HG03139 (cell line): Measurements from ENCODE around the gene CDHR2.
"Not testable (repeated sequence)": the region's sequence is repeated elsewhere in the genome, so short reads cannot be mapped to it uniquely, and the experiment has no call there.

ENCODE experiments used
- ATAC-seq: cut with Tn5 transposase; IDR thresholded peaks from one replicate; pipeline ENCODE4 v1.9.1; 2021; ENCODE audit not compliant: unreplicated experiment

Gene CDHR2

DNA sequence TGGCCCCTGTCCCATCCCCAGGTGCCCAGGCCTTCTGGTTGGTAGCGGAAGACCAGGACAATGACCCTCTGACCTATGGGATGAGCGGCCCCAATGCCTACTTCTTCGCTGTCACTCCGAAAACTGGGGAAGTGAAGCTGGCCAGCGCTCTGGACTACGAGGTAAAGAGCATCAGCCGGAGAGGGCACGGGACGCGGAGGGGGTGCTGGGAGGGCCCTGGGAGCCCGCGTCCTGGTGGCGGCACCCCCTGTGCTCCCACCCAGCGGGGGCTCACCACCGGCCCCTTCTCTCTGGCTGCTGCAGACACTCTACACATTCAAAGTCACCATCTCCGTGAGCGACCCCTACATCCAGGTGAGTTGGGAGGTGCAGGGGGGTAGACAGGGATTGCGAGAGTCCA is 19.5 kb downstream of the CDHR2 start:
- no peak for ATAC-seq

DNA sequence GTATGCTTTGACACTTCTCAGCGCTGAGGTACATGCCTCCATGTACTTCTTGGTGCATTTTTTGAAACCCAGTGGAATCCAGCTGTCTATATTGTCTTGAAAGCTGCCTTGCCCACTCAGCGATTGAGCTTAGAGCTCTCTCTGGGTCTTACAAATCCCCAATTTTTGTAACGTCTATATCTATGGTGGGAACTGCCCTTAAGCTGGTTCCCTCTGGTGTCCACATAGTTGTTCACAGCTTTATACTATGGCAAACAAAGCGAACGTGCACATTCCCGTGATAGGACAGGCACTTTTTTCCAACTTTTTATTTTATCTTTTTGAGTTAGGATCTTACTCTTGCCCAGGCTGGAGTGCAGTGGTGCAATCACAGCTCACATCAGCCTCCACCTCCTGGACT is 20.9 kb downstream of the CDHR2 start:
- ATAC-seq, result no peak

DNA sequence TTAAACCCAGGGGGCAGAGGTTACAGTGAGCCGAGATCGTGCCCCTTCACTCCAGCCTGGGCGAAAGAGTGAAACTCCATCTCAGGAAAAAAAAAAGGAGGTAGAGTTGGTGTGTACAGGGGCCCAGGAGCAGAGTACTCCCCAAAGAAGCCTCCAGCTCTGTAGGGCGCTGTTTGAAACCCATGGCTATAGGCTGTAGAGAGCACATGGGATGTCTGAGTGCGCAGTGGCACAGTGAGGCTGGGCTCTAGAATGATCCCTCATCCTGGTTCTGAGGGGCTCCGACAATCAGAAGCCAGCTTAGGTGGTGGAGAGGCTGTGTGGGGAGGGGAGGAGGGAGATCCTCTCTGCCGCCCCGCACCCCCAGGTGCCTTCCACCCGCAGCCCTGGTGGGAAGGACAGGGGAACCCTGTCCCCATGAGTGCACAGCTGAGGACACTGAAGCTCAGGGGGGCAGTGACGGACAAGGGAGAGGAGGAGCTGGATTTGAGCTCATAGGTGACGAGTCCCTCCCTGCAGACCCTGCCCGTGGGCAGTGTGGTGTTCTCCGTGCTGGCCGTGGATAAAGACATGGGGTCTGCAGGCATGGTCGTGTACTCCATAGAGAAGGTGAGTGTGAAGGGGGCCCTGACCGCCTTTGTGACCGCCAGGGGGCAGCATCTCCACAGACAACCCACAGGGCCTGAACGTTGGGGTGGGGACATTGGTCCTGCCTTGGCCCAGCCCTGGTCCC is 24.6 kb downstream of the CDHR2 start:
- ATAC-seq, result no peak

DNA sequence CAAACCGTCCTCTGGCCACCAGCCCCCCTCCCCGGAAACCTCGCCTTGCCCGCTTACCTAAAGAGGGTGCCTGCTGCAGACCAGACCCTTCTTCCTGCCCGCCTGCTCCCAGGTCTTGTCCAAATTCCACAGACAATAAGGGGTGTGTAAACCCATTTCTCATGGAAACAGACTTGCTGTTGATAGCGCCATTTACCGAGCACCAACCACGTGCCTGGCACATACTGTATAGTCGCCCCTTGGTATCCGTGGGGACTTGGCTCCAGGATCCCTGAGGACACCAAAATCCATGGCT is 25.1 kb downstream of the CDHR2 start:
- ATAC-seq, result no peak

DNA sequence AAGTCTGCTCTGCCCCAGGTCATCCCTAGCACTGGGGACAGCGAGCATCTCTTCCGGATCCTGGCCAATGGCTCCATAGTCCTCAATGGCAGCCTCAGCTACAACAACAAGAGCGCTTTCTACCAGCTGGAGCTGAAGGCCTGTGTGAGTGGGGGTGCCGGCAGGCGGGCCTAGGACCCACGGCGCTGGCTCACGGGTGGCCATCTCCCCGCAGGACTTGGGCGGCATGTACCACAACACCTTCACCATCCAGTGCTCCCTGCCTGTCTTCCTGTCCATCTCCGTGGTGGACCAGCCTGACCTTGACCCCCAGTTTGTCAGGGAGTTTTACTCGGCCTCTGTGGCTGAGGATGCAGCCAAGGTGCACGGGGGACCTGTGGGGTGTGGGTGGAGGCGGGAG is 25.9 kb downstream of the CDHR2 start:
- ATAC-seq, result no peak

DNA sequence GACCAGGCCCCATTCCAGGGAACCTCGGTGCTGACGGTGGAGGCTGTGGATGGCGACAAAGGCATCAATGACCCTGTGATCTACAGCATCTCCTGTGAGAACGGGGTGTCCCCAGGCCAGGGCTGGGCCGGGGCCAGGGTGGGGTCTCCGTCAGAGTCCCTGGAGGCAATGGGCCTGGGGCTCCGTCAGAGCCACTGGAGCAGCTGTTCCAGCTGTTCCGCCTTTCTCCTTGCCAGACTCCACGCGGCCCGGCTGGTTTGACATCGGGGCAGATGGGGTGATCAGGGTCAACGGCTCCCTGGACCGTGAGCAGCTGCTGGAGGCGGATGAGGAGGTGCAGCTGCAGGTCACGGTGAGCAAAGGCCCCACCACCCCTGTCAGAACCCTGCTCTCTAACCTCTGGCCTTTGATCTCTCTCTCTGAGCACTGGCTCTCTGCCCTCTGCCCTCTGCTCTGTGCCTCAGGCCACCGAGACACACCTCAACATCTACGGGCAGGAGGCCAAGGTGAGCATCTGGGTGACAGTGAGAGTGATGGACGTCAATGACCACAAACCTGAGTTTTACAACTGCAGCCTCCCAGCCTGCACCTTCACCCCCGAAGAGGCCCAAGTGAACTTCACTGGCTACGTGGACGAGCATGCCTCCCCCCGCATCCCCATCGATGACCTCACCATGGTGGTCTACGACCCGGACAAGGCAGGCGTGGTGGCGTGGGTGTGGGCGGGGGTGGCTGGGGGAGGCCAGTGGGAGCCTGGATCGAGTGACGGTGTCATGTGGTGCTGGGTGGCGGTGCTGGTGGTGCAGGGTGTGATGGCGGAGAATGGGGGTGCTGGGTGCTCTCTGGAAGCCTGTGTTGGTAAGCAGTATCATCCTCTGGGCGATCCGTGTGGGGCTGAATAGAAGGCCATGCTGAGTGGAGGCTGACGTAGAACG is 26.6 kb downstream of the CDHR2 start:
- ATAC-seq, result no peak

DNA sequence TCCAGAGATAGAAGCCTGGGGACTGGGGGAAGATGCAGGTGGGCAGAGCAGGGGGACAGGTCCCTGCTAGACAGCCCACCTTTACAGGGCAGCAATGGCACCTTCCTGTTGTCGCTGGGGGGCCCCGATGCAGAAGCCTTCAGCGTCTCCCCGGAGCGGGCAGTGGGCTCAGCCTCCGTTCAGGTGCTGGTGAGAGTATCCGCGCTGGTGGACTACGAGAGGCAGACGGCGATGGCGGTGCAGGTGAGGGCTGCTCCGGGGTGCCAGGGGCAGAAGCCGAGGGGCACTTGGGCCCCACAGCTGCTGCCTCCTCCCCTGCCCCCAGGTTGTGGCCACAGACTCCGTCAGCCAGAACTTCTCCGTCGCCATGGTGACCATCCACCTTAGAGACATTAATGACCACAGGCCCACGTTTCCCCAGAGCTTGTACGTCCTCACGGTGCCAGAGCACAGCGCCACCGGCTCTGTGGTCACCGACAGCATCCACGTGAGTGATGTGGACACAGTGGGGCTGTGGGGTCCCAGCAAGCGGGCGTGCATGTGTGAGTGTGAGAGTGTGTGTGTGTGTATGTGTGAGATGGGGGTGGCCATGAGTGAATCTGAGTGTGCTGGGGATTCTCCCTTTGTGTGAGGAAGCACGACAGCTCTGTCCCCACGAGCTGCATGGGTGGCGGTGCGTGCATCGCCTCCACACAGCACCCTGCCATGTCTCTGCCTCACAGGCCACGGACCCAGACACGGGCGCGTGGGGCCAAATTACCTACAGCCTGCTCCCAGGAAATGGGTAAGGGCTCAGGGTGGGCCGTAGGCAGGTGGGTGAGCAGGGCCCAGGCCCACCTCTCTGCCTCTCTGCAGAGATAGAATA is 28.4 kb downstream of the CDHR2 start:
- ATAC-seq, result no peak

DNA sequence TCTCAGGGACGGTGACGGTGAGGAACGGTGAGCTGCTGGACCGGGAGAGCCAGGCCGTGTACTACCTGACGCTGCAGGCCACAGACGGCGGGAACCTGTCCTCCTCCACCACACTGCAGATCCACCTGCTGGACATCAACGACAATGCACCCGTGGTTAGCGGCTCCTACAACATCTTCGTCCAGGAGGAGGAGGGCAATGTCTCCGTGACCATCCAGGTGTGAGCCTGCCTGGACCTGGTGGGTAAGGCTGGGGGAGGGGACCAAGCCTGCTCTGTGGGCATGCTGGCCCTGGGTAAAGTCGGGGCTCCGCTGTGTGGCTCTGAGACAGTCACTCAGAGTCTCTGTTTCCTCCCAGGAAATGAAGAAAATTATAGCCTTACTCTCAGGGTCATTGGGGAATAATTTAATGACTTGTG is 29.3 kb downstream of the CDHR2 start:
- no peak for ATAC-seq

DNA sequence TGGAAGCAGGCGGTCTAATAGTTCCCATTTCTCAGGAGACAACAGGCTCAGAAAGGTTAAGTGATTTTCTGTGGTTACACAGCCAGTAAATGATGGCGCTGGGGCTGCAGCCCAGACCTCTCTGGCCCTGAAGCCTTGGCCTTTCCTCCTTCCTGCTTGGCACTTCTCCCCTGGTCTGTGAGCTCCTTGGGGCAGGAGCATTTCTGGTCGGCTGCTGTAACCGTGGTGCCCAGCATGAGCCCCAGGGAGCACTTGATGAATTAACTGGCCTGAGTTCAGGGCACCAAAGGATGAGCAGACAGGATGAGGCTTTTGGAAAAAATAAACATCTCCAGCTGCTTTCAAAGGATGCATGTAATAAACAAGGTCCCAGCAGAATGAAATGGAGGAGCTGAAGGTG is 30.2 kb downstream of the CDHR2 start:
- no peak for ATAC-seq

DNA sequence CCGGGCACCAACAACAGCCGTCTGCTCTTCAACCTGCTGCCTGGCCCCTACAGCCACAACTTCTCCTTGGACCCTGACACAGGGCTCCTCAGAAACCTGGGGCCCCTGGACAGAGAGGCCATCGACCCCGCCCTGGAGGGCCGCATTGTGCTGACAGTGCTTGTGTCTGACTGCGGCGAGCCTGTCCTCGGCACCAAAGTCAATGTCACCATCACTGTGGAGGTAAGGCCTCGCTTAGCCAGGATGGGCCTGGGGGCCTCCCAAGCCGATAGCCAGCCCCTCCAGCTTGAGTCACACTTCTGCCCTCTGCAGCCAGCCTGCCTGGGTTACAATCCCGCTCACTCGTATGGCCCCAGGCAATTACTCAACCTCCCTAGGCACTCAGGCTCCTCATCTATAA is 32.2 kb downstream of the CDHR2 start:
- no peak for ATAC-seq

DNA sequence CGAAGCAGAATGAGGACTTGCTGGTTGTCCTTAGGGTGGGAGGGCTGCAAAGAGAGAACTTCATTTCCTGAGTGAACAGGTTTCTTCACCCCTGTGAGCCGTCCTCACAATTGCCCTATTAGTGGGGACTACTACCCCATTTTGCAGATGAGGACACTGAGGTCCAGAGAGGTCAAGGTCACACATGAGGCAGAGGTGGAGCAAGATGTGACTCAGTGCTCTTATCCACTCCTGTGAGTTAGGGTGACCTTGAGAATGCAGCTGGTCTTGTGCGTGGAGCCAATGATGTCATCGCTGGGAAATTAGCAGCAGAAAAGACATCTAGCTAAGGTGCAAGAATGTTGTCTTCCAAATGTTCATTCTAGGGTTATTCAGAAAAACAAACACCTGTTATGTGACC is 33.9 kb downstream of the CDHR2 start:
- ATAC-seq, result no peak

DNA sequence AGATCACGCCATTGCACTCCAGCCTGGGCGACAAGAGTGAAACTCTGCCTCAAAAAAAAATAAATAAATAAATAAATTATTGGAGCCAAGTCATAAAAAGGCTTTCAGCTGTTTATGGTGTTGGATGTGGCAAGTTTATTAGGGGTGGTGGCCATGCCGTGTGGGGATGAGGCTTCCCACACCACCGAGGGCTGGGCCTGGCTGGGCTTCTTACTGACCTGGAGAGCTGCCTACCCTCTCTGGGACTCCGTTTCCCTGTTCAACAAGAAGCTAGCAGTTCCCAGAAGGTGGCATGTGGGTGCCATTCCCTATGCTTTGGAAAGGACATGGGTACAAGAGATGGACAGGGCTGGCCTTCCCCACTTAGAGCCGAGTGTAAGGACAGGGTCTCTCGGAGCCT is 38.3 kb downstream of the CDHR2 start:
- ATAC-seq, result no peak

DNA sequence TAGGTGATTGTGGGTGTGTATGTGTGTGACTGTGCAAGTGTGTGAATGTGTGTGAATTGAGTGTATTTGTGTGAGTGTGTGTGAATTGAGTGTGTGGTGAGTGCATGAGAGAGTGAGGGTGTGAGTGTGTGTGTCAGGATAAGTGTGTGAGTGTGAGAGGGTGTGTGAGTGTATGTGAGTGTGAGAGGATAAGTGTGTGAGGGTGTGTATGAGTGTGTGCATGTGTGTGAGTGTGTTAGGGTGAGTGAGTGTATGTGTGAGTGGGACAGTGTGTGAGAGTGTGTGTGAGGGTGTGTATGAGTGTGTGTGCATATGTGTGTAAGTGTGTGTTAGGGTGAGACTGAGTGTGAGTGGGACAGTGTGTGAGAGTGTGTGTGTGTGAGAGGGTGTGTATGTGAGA is 39.2 kb downstream of the CDHR2 start:
- no peak for ATAC-seq

DNA sequence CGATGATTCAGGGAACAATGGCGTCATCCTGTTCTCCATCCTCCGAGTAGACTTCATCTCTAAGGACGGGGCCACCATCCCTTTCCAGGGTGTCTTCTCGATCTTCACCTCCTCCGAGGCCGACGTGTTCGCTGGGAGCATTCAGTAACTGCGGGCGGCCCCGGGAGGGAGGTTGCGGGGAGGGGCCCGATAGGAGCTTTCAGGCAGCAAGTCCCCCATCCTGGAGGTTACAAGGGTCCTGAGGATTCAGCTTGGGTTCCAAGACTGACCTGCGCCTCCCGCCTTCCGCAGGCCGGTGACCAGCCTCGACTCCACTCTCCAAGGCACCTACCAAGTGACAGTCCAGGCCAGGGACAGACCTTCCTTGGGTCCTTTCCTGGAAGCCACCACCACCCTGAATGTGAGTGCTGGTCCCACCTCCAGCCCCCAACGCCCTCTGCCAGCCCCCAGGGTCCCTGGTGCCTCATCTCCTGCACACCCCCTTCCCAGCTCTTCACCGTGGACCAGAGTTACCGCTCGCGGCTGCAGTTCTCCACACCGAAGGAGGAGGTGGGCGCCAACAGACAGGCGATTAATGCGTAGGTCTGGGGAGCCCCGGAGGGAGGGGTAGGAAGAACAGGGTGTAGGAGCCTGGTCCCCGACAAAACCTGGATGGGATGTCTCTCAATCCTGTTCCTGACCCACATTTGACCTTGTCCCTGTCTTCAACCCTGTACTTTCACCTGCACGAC is 40.1 kb downstream of the CDHR2 start:
- no peak for ATAC-seq

DNA sequence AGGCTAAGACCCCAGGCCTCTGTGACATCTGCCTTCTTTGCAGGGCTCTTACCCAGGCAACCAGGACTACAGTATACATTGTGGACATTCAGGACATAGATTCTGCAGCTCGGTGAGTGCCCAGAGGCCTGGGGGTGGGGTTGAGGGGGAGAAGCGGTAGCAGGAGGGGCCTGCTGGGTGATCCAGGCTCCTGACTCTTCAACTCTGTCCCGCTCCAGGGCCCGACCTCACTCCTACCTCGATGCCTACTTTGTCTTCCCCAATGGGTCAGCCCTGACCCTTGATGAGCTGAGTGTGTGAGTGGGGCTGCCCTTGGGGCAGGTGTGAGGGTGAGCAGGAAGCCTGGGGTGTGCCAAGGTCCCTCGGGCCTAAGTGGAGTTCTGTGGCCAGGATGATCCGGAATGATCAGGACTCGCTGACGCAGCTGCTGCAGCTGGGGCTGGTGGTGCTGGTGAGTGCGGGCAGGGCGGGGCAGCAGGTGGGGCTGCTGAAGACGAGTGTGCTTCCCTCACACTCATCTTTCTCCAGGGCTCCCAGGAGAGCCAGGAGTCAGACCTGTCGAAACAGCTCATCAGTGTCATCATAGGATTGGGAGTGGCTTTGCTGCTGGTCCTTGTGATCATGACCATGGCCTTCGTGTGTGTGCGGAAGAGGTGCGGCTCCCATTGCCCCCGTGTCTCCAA is 41.0 kb downstream of the CDHR2 start:
- no peak for ATAC-seq

DNA sequence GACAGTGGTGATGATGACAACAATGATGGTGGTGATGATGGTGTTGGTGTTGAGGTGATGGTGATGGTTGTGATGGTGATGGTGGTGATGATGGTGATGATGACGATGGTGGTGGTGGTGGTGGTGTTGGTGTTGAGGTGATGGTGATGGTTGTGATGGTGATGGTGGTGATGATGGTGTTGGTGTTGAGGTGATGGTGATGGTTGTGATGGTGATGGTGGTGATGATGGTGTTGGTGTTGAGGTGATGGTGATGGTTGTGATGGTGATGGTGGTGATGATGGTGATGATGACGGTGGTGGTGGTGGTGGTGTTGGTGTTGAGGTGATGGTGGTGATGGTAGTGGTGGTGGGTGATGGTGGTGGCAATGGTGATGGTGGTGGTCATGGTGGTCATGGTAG is 42.5 kb downstream of the CDHR2 start:
- ATAC-seq, result not testable (repeated sequence)

DNA sequence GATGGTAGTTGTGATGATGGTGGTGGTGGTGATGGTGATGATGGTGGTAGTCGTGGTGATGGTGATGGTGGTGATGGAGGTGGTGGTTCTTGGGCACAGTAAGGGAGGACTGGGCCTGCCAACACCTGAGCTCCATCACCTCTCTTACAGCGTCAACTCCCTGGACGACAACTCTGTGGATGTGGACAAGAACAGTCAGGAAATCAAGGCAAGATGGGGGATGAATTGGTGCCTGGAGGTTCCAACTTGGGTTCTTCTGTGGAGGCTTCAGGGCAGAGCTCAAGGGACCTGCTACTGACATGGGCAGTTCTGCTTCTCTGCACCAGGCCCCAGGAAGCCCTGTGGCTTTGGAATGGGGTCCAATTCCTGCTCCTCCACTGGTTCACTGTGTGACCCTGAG is 43.4 kb downstream of the CDHR2 start:
- ATAC-seq, result no peak

DNA sequence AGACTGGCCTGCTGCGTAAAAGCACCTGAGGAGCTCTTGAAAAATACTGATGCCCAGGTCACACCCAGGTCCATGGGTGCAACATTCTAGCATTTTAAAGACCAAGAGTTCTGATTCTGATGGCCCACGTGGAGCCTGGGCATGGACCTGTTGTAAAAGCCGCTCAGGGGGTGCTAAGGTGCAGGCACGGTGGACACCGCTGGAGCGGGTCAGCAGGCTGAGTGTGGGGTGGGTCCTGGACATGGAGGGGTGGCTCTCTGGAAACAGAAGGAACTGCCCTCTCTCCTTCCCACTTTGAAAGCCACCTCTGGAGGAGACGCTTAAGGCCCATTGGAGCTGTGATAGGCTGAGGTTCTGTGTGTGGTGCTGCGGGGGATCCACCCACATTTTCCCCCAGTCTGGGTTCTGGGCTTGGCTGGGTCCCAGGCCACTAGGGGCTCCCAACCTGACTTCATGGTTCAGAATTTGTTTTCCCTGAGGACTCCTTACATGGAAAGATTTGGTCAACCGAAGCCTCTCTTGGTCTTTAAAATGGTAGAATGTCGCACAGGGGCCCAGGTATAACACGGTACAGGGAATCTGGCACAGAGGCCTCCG is 44.2 kb downstream of the CDHR2 start:
- no peak for ATAC-seq

DNA sequence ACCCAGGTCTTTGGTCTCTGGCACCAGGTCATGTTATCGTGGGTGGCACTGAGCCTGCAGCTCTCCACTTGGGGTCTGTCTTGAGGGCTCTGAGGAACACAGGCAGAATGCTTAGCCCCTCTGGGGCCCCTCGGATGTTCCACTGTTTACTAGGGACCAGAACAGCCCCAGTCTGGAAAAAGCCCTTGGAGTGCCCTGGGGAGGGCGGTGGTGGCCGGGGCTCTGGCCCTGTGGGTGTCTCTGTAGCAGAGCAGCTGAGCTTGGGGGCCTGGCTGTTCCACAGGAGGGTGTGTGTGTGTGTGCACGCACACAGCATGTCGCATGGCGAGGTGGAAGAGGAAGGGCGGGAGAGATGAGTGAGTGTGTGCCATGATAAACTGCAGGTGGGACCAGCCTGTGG is 45.4 kb downstream of the CDHR2 start:
- no peak for ATAC-seq

DNA sequence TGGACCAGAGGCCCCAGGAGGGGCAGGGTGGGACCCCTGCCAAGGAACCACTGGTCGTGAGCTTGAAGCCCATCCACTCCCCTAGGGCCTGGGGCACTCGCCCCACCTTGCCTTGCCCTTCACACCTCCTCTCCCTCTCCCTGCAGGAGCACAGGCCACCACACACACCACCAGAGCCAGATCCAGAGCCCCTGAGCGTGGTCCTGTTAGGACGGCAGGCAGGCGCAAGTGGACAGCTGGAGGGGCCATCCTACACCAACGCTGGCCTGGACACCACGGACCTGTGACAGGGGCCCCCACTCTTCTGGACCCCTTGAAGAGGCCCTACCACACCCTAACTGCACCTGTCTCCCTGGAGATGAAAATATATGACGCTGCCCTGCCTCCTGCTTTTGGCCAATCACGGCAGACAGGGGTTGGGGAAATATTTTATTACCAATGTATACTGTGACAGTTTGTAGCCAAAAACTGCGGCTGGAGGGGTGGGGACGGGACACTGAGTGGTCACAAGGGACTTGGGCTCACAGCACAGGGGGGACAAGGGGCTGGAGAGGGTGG is 46.3 kb downstream of the CDHR2 start:
- ATAC-seq, result no peak
